A673 (cell line): ENCODE measurements around the gene NOS3. TPM values are rescaled to one million over a fixed set of nuclear protein-coding genes. Genes with fewer than 3 reads are reported as not detected.

Source experiments
- BruUV-seq: library from RNA; stranded (reverse); fragments of 400-500 nt; replicated peaks from 2 replicates; lab custom pipeline; 2021; lab: Mats Ljungman, UMichigan
- CTCF ChIA-PET: fragments of 300-600 bp; sonication (Branson Sonifier 250); formaldehyde crosslinking; loops from one replicate; lab custom pipeline; 2022; ENCODE audit warnings: antibody characterized with exemption; lab: Charles Lee
- POLR2A ChIA-PET: fragments of 300-600 bp; sonication (Branson Sonifier 250); formaldehyde crosslinking; loops from one replicate; lab custom pipeline; 2022; ENCODE audit warnings: antibody characterized with exemption; ENCODE audit not compliant: low non-redundant PET; lab: Charles Lee
- DNase-seq: peaks from one replicate; pipeline ENCODE4 v3.0.0-alpha.2; 2015; ENCODE audit warnings: low spot score
- H3K27ac ChIP-seq: fragments of 200-600 bp; sonication (generic); 2 replicates; pipeline ENCODE4 v1.5.1; 2016; ENCODE audit warnings: mixed run types, low read depth, mild to moderate bottlenecking, mixed read lengths, antibody characterized with exemption, low read length; ENCODE audit not compliant: poor library complexity, severe bottlenecking
- H3K27me3 ChIP-seq: fragments of 200-600 bp; sonication (generic); replicated peaks from 2 replicates; pipeline ENCODE4 v1.6.1; 2017; ENCODE audit warnings: mixed run types, low read depth, mild to moderate bottlenecking, mixed read lengths, antibody characterized with exemption, low read length; ENCODE audit not compliant: insufficient read depth, poor library complexity
- H3K36me3 ChIP-seq: fragments of 200-600 bp; sonication (generic); 2 replicates; pipeline ENCODE4 v1.6.1; 2016; ENCODE audit warnings: mixed run types, mild to moderate bottlenecking, mixed read lengths, antibody characterized with exemption, low read length; ENCODE audit not compliant: insufficient read depth, poor library complexity, severe bottlenecking
- H3K4me1 ChIP-seq: fragments of 200-600 bp; sonication (generic); 2 replicates; pipeline ENCODE4 v1.6.1; 2017; ENCODE audit warnings: mixed run types, mild to moderate bottlenecking, mixed read lengths, antibody characterized with exemption, low read length; ENCODE audit not compliant: insufficient read depth, poor library complexity, severe bottlenecking
- H3K4me3 ChIP-seq: fragments of 200-600 bp; sonication (generic); 2 replicates; pipeline ENCODE4 v1.5.1; 2016; ENCODE audit warnings: low read depth, mixed run types, mild to moderate bottlenecking, mixed read lengths, low read length; ENCODE audit not compliant: poor library complexity, severe bottlenecking
- H3K9me3 ChIP-seq: fragments of 200-600 bp; sonication (generic); 2 replicates; pipeline ENCODE4 v1.6.1; 2016; ENCODE audit warnings: mixed run types, low read depth, mild to moderate bottlenecking, mixed read lengths, antibody characterized with exemption, low read length; ENCODE audit not compliant: poor library complexity, severe bottlenecking
- EZH2 ChIP-seq: fragments of 200-600 bp; sonication (generic); IDR thresholded peaks from 2 replicates; pipeline ENCODE4 v1.6.1; 2017; ENCODE audit warnings: borderline replicate concordance, low read depth, mild to moderate bottlenecking, mixed read lengths, antibody characterized with exemption, low read length; ENCODE audit not compliant: poor library complexity, severe bottlenecking
- intact Hi-C: fragments of 100-400 bp; cut with micrococcal nuclease; formaldehyde crosslinking; loops from one replicate; pipeline ENCODE4 v1.10.0; 2022; ENCODE audit not compliant: unreplicated experiment
- total RNA-seq: library from RNA; stranded (reverse); gene quantifications from 2 replicates; pipeline ENCODE4 v1.2.3, GENCODE V29; 2021
- TF ChIP-seq, protein P1 (sequence below): fragments of 300-800, 200-600 bp; sonication (generic); conservative IDR thresholded peaks from 2 replicates; pipeline ENCODE4 v1.5.1; 2017; ENCODE audit warnings: low read depth, mild to moderate bottlenecking, antibody characterized with exemption, low read length, moderate library complexity, mixed read lengths

The NOS3 gene
- total RNA-seq, 1 experiment from 2014 or later, result 0.75 TPM

DNA sequence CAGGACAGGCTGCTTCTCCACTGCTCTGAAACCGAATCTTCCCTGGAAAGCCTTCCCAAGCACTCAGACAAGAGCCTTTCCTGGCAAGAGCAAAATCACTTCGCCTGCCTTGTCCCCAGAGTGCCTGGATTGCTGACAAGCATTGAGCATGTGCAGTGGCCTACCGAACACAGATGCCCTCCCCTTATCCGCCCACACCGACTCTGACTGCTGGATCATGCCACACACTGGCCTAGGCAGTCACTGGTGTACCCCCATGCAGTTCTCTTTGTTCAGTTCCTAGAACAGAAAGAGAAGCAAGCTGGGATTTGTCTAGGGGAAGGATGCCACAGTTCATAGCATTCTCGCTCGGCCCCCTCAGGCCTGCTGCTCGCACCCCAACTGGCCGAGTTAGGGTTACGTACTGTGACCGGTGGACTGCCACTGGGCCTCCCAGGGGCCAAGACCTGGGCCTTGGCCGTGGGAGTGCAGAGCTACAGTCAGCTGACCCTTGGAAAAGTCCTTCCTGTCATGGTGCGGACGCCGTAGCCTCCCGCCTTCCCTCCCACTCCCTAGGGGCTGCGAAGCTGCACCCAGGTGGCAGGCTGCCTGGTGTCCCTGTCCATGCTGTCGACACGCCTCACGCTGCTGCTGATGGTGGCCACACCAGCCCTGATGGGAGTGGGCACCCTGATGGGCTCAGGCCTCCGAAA is 44.4 kb downstream of the NOS3 start:
- POLR2A ChIA-PET, result no interaction called here
- intact Hi-C loops, result no loop called here

GRCh38 chr7:151035902-151036301 is 45.1 kb downstream of the NOS3 start:
- Histone ChIP-seq H3K4me1 (peaks cover 9% of the 10 kb centered on the region), H3K4me3 (no peak overlapping the region), H3K27ac (no peak overlapping the region), H3K9me3 (no peaks in the 10 kb centered on the region), H3K27me3 (no peaks in the 10 kb centered on the region), H3K36me3 (peaks cover 4% of the 10 kb centered on the region)
- CTCF ChIA-PET, result no interaction called here
- POLR2A ChIA-PET, result no interaction called here
- TF ChIP-seq EZH2, result no peak
- TF ChIP-seq, protein P1, sequence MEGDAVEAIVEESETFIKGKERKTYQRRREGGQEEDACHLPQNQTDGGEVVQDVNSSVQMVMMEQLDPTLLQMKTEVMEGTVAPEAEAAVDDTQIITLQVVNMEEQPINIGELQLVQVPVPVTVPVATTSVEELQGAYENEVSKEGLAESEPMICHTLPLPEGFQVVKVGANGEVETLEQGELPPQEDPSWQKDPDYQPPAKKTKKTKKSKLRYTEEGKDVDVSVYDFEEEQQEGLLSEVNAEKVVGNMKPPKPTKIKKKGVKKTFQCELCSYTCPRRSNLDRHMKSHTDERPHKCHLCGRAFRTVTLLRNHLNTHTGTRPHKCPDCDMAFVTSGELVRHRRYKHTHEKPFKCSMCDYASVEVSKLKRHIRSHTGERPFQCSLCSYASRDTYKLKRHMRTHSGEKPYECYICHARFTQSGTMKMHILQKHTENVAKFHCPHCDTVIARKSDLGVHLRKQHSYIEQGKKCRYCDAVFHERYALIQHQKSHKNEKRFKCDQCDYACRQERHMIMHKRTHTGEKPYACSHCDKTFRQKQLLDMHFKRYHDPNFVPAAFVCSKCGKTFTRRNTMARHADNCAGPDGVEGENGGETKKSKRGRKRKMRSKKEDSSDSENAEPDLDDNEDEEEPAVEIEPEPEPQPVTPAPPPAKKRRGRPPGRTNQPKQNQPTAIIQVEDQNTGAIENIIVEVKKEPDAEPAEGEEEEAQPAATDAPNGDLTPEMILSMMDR, result no peak
- no peak for DNase-seq
- BruUV-seq, result no TSS peak
- intact Hi-C loops, result no loop called here

More for the DNA sequence above, 44.4 kb downstream of the NOS3 start:
- Histone ChIP-seq H3K4me3 (no peak overlapping the region), H3K27ac (no peak overlapping the region), H3K27me3 (no peaks in the 10 kb centered on the region), H3K4me1 (peaks cover 9% of the 10 kb centered on the region), H3K9me3 (no peaks in the 10 kb centered on the region), H3K36me3 (peaks cover 4% of the 10 kb centered on the region)
- no peak for DNase-seq
- TF ChIP-seq EZH2, result no peak
- TF ChIP-seq, protein P1, result no peak
- CTCF ChIA-PET, result no interaction called here
- no TSS peak for BruUV-seq

DNA sequence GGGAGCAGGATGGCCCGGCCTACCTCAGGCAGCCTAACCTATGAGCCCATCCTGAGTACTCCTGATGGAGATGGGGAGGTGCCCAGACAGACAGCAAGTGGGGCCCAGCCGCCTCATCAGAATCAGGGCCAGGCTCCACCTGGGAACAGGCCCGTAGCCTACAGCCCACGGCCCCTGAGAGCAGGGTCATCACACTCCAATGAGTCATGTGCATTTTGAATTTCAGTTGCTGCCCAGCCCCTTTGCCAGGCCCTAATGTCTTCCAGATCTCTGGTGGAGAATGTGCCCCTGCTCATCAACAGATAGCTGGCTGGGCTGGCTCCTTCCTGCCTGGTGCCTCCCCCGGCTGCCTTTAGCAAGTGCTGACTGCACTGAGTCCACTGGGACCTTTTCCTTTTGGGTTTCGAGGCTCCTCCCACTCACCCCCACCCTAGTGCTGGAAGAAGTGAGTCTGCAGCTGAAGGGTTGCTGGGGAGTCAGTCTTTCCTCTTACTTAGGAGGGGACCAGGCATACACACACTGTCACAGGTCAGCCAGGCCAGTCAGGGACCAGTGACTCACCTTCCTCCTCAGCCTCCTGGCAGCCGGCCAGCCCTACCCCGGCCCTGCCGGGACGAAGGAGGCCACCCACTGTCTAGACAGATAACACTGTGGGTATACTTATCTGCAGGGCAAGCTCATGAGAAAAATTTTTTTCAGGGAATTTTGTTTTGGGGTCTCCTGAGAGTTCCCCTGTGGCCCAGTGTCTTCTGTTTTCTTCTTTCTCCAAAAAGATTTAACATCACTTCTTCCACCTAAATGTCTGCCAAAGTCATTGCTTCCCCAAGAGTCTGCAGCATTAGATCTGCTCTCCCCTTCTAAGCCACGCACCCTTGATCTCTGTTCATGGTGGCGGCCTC is 48.4 kb downstream of the NOS3 start:
- intact Hi-C loops, result no loop called here
- peaks cover 9% of the 10 kb centered on the region for H3K4me1 ChIP-seq
- H3K4me3 ChIP-seq, result no peak overlapping the region
- peak overlapping the region; percentile 28 for H3K27ac ChIP-seq
- peak; percentile 74 for DNase-seq
- no TSS peak for BruUV-seq
- H3K36me3 ChIP-seq, result peaks cover 4% of the 10 kb centered on the region
- TF ChIP-seq, protein P1, result no peak
- no peaks in the 10 kb centered on the region for H3K9me3 ChIP-seq
- ChIA-PET CTCF (no interaction called here), POLR2A (no interaction called here)
- no peaks in the 10 kb centered on the region for H3K27me3 ChIP-seq
